HG03095 (cell line): ENCODE data around the gene DOP1A.
A peak's percentile ranks its signal among the peaks of the same experiment; 100 is the strongest.

Experiments used
- ATAC-seq: cut with Tn5 transposase; IDR thresholded peaks from one replicate; pipeline ENCODE4 v1.9.1; 2021; ENCODE audit warnings: moderate library complexity; ENCODE audit not compliant: unreplicated experiment

Gene DOP1A

GRCh38 chr6:83193747-83194566 is 126.5 kb downstream of the DOP1A start:
- peak; percentile 9 for ATAC-seq

- ATAC-seq, result no peak
Observed at GRCh38 chr6:83198486-83199172, 131.2 kb downstream of the DOP1A start.

- ATAC-seq, result no peak
Observed at GRCh38 chr6:83199173-83199862, 131.8 kb downstream of the DOP1A start.

- no peak for ATAC-seq
Observed at GRCh38 chr6:83199863-83200225, 132.4 kb downstream of the DOP1A start.

- ATAC-seq, result no peak
Observed at GRCh38 chr6:83202031-83202430, 134.6 kb downstream of the DOP1A start.

GRCh38 chr6:83215131-83216047 is 147.9 kb downstream of the DOP1A start:
- ATAC-seq, result peak; percentile 98

- no peak for ATAC-seq
Observed at GRCh38 chr6:83216806-83217205, 149.3 kb downstream of the DOP1A start.
